Thoracic aorta (tissue), 2 donors: Measurements from ENCODE around the gene FAM83G. TPM values are rescaled to one million over a fixed set of nuclear protein-coding genes. Genes with fewer than 3 reads are reported as not detected.

Experiments
- ATAC-seq: fragments of 150-250 bp; one replicate; pipeline ENCODE4 v1.8.0; 2017; ENCODE audit warnings: low read depth; ENCODE audit not compliant: insufficient number of reproducible peaks, low FRiP score
- DNase-seq: peaks from one replicate; pipeline ENCODE4 v3.0.0-alpha.2; 2020; ENCODE audit warnings: low spot score
- H3K27ac ChIP-seq, 2 donors: fragments of 200-600 bp; sonication (generic); 1 replicate in 1 of 2; 2 replicates in 1 of 2; pipeline ENCODE4 v1.5.1; 2016; ENCODE audit warnings: mild to moderate bottlenecking in 2 of 2, moderate library complexity in 2 of 2
- H3K27me3 ChIP-seq: fragments of 200-600 bp; sonication (generic); replicated peaks from 2 replicates; pipeline ENCODE4 v1.6.0; 2016; ENCODE audit warnings: mild to moderate bottlenecking; ENCODE audit not compliant: insufficient read depth
- H3K36me3 ChIP-seq: fragments of 200-600 bp; sonication (generic); one replicate; pipeline ENCODE4 v1.5.1; 2016
- H3K4me1 ChIP-seq, 2 donors: fragments of 200-600 bp; sonication (generic); 1 replicate in 1 of 2; 2 replicates in 1 of 2; pipeline versions ENCODE4 v1.5.1 to v1.6.0; 2016; ENCODE audit warnings: low read depth in 2 of 2, mild to moderate bottlenecking in 1 of 2; ENCODE audit not compliant: control insufficient read depth in 1 of 2
- H3K4me3 ChIP-seq: fragments of 200-600 bp; sonication (generic); 2 replicates; pipeline ENCODE4 v1.5.1; 2016; ENCODE audit warnings: mild to moderate bottlenecking
- H3K9me3 ChIP-seq: fragments of 200-600 bp; sonication (generic); 2 replicates; pipeline ENCODE4 v1.5.1; 2016
- CTCF ChIP-seq: fragments of 200-600 bp; sonication (generic); IDR thresholded peaks from one replicate; pipeline ENCODE4 v1.5.1; 2019; ENCODE audit warnings: antibody characterized with exemption
- total RNA-seq, 2 donors: library from RNA; depleted of rRNA; stranded (reverse); fragments of >200 nt; gene quantifications; one replicate each; pipeline versions ENCODE4 v1.1.0 to v1.2.3, GENCODE V29; 2016

Gene FAM83G
- total RNA-seq, 2 donors from 2014 or later = 10.8 to 19.8 TPM

GRCh38 chr17:18960241-18960665, 44.3 kb downstream of the FAM83G start:
- Histone ChIP-seq H3K36me3 (no peaks in the 10 kb centered on the region), H3K9me3 (no peaks in the 10 kb centered on the region), H3K27ac (no peak overlapping the region), H3K27me3 (no peaks in the 10 kb centered on the region), H3K4me3 (no peak overlapping the region), H3K4me1 (no peaks in the 10 kb centered on the region)
- DNase-seq = no peak
- no peak for TF ChIP-seq CTCF
- ATAC-seq = no peak

GRCh38 chr17:18959845-18960240, 44.7 kb downstream of the FAM83G start:
- no peak for TF ChIP-seq CTCF
- ATAC-seq (no peak), DNase-seq (no peak)
- no peaks in the 10 kb centered on the region for H3K4me1 ChIP-seq
- no peak overlapping the region for H3K27ac ChIP-seq
- no peak overlapping the region for H3K4me3 ChIP-seq
- H3K9me3 ChIP-seq = no peaks in the 10 kb centered on the region
- no peaks in the 10 kb centered on the region for H3K36me3 ChIP-seq
- no peaks in the 10 kb centered on the region for H3K27me3 ChIP-seq

- no peak for ATAC-seq
- no peak overlapping the region for H3K4me3 ChIP-seq
- no peak for TF ChIP-seq CTCF
Measured at GRCh38 chr17:18959071-18959844, 45.3 kb downstream of the FAM83G start.

GRCh38 chr17:18958611-18959010, 46.0 kb downstream of the FAM83G start:
- H3K36me3 ChIP-seq = no peaks in the 10 kb centered on the region
- no peaks in the 10 kb centered on the region for H3K4me1 ChIP-seq
- DNase-seq (no peak), ATAC-seq (no peak)
- H3K27ac ChIP-seq = no peak overlapping the region
- no peak overlapping the region for H3K4me3 ChIP-seq
- H3K27me3 ChIP-seq = no peaks in the 10 kb centered on the region
- no peaks in the 10 kb centered on the region for H3K9me3 ChIP-seq
- no peak for TF ChIP-seq CTCF

More at GRCh38 chr17:18959071-18959844, 45.3 kb downstream of the FAM83G start:
- H3K27ac ChIP-seq = no peak overlapping the region
- H3K4me1 ChIP-seq = no peaks in the 10 kb centered on the region
- no peaks in the 10 kb centered on the region for H3K9me3 ChIP-seq
- H3K27me3 ChIP-seq = no peaks in the 10 kb centered on the region
- H3K36me3 ChIP-seq = no peaks in the 10 kb centered on the region
- no peak for DNase-seq

- no peaks in the 10 kb centered on the region for H3K4me1 ChIP-seq
- H3K36me3 ChIP-seq = no peaks in the 10 kb centered on the region
- ATAC-seq (no peak), DNase-seq (no peak)
- H3K9me3 ChIP-seq = no peaks in the 10 kb centered on the region
- no peak overlapping the region for H3K4me3 ChIP-seq
- H3K27ac ChIP-seq = no peak overlapping the region
- H3K27me3 ChIP-seq = no peaks in the 10 kb centered on the region
- no peak for TF ChIP-seq CTCF
Measured at GRCh38 chr17:18957831-18958230, 46.7 kb downstream of the FAM83G start.
